Subcutaneous adipose tissue (tissue), 4 donors: ENCODE results near the gene MMEL1. TPM values are rescaled to one million over a fixed set of nuclear protein-coding genes. Genes with fewer than 3 reads are reported as not detected.

Experiments used
- CTCF ChIP-seq: fragments of 450-650 bp; IDR thresholded peaks from one replicate; pipeline ENCODE4 v1.5.1; 2016; ENCODE audit warnings: low read depth, mild to moderate bottlenecking, control low read depth, antibody characterized with exemption, moderate library complexity
- total RNA-seq, 4 donors: library from RNA; depleted of rRNA; stranded (reverse); fragments of >200 nt; gene quantifications; one replicate each; pipeline ENCODE4 v1.1.0, GENCODE V29; 2016

MMEL1 gene
- total RNA-seq, 4 donors from 2014 or later = 1.3 to 4.0 TPM; not detected in 2

- TF ChIP-seq CTCF = no peak
Measured at GRCh38 chr1:2590233-2591141, 42.3 kb downstream of the MMEL1 start.

- no peak for TF ChIP-seq CTCF
Measured at GRCh38 chr1:2589431-2590232, 43.2 kb downstream of the MMEL1 start.

- no peak for TF ChIP-seq CTCF
Measured at GRCh38 chr1:2588661-2589430, 44.0 kb downstream of the MMEL1 start.

- TF ChIP-seq CTCF = no peak
Measured at GRCh38 chr1:2587860-2588571, 44.8 kb downstream of the MMEL1 start.

GRCh38 chr1:2587071-2587859 is 45.6 kb downstream of the MMEL1 start:
- TF ChIP-seq CTCF = no peak
